ENCODE results near the gene ELFN1. TPM values are rescaled to one million over a fixed set of nuclear protein-coding genes. Genes with fewer than 3 reads are reported as not detected.

Gene ELFN1
- total and polyA plus RNA-seq, 2 donors (not counting 3 experiments of a cell fraction or from before 2014, with no cell fraction given), result 0.37 to 1.0 TPM

DNA sequence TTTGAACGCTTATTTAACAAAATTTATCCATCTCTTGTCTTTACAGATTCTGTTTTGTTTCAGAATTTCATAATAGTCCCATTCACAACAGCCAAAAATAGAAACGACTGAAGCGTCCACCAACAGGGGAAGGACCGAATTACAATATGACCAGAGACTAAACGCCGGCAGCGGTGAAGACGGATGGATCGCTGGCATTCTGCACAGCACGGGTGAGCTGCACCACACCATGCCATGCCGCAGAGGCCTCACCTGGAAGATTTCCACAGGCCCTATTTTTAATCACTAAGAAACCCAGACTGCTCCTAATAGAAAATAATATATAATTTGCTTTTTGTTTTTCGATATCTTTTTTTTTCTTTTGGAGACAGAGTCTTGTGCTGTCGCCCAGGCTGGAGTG, 91.0 kb downstream of the ELFN1 start:
- H3K4me2 ChIP-seq (ENCODE audit: insufficient read depth, low read length), result no peak overlapping the region
- ChIA-PET POLR2A (no interaction called here), CTCF (no interaction called here)
- H3K9me3 ChIP-seq (replicated peaks; ENCODE audit: control insufficient read depth, insufficient read depth, low read length), result no peaks in the 10 kb centered on the region
- peaks cover 0 to 1% of the 10 kb centered on the region in 2 experiments for H3K27me3 ChIP-seq (ENCODE audit: control insufficient read depth in 2 of 2, insufficient read depth in 2 of 2, low read length in 2 of 2)
- no peak overlapping the region for H2AFZ ChIP-seq (ENCODE audit: low read depth, low read length)
- BruUV-seq (replicated peaks), result no TSS peak
- no peaks in the 10 kb centered on the region for H3K9me1 ChIP-seq (replicated peaks; ENCODE audit: control insufficient read depth, extremely low read depth, insufficient read depth, low read length)
- intact Hi-C loops (cut with micrococcal nuclease), result no loop called here
- no peak overlapping the region for H3K27ac ChIP-seq (ENCODE audit: insufficient read depth, low read depth, low read length)
- FAIRE-seq (no peak), DNase-seq (ENCODE audit: low read depth, low spot score) (no peak)
- no peaks in the 10 kb centered on the region for H3K79me2 ChIP-seq (ENCODE audit: control insufficient read depth, insufficient read depth, low read length)
- H3K4me1 ChIP-seq (ENCODE audit: control insufficient read depth, extremely low read depth, insufficient read depth, low read length), result no peaks in the 10 kb centered on the region
- H3K36me3 ChIP-seq (ENCODE audit: control insufficient read depth in 2 of 2, extremely low read depth in 1 of 2, insufficient read depth in 2 of 2, low read length in 2 of 2), result no peaks in the 10 kb centered on the region
- dilution Hi-C loops (cut with MboI; ENCODE audit: extremely low pct_ligation_motif_present, low sequenced_read_pairs), result no loop called here
- no peak overlapping the region for H3K4me3 ChIP-seq (replicated peaks in 1 of 3; ENCODE audit: insufficient read depth in 1 of 3, low read depth in 1 of 3, low read length in 3 of 3)
- no peak overlapping the region for H3K9ac ChIP-seq (replicated peaks; ENCODE audit: extremely low read depth, insufficient read depth, low read length)
- no peaks in the 10 kb centered on the region for H4K20me1 ChIP-seq (replicated peaks; ENCODE audit: control insufficient read depth, extremely low read depth, insufficient read depth, low read length)
- TF ChIP-seq GATA2 (IDR thresholded peaks at IDR 0.05; ENCODE audit: insufficient read depth, insufficient read length, low read depth, low read length) (no peak), EZH2 (IDR thresholded peaks at IDR 0.05; ENCODE audit: borderline replicate concordance, low read depth, low read length, severe bottlenecking) (no peak), FOS (IDR thresholded peaks at IDR 0.05; ENCODE audit: borderline replicate concordance, insufficient read depth, low read length) (no peak), MAX (IDR thresholded peaks at IDR 0.05; ENCODE audit: insufficient read depth, insufficient read length) (no peak), POLR2AphosphoS5 (IDR thresholded peaks at IDR 0.05; ENCODE audit: insufficient read depth, low read depth, low read length) (no peak), CTCF (IDR thresholded peaks at IDR 0.05; ENCODE audit: extremely low read depth in 1 of 2, insufficient read depth in 1 of 2, low read depth in 1 of 2, low read length in 2 of 2) (no peak), POLR2A (IDR thresholded peaks at IDR 0.05; ENCODE audit: low read depth, low read length) (no peak), MYC (IDR thresholded peaks at IDR 0.05; ENCODE audit: low read depth, low read length) (no peak), JUN (IDR thresholded peaks at IDR 0.05; ENCODE audit: borderline replicate concordance, insufficient read depth, insufficient read length, low read depth) (no peak)

Measured in endothelial cell of umbilical vein (primary cell).